MM.1S (cell line): ENCODE results near the gene GPANK1.

Experiments used
- CTCF ChIP-seq: fragments of 300-600 bp; sonication (generic); IDR thresholded peaks from 2 replicates; pipeline ENCODE4 v1.5.1; 2016; ENCODE audit warnings: antibody characterized with exemption, low read length, mixed read lengths
- EZH2phosphoT487 ChIP-seq: fragments of 300-600 bp; sonication (generic); IDR thresholded peaks from 2 replicates; pipeline ENCODE4 v1.6.1; 2018; ENCODE audit warnings: antibody characterized with exemption, low read length

GRCh38 chr6:31687860-31688693 lies 23.3 kb upstream of the GPANK1 start:
- TF ChIP-seq CTCF (no peak), EZH2phosphoT487 (no peak)
